ENCODE results near the gene TIMP3. TPM values are rescaled to one million over a fixed set of nuclear protein-coding genes. Genes with fewer than 3 reads are reported as not detected.

Gene TIMP3
- total RNA-seq, 4 donors from 2014 or later, result 40.1 to 93.3 (median 67.5) TPM

- H3K27ac ChIP-seq, result no peak overlapping the region
- H3K4me3 ChIP-seq, result no peak overlapping the region
- H3K36me3 ChIP-seq, result no peaks in the 10 kb centered on the region
- H3K27me3 ChIP-seq, result no peaks in the 10 kb centered on the region
- DNase-seq, result no peak
- H3K9me3 ChIP-seq, result no peaks in the 10 kb centered on the region
- TF ChIP-seq CTCF (IDR thresholded peaks at IDR 0.05) (no peak), POLR2A (IDR thresholded peaks at IDR 0.05) (no peak)
- H3K4me1 ChIP-seq, result no peaks in the 10 kb centered on the region
Observed at GRCh38 chr22:32795214-32795596, 6.3 kb upstream of the TIMP3 start.

- Histone ChIP-seq H3K9me3 (no peaks in the 10 kb centered on the region), H3K4me1 (no peaks in the 10 kb centered on the region), H3K27ac (no peak overlapping the region), H3K27me3 (no peaks in the 10 kb centered on the region), H3K4me3 (no peak overlapping the region), H3K36me3 (no peaks in the 10 kb centered on the region)
- TF ChIP-seq CTCF (IDR thresholded peaks at IDR 0.05), result peak; percentile 11 to 85 (median 74)
- TF ChIP-seq POLR2A (IDR thresholded peaks at IDR 0.05), result peak in 1 of 2 donors; percentile 17
- peak in 2 of 3 donors; percentile 64 to 77 for DNase-seq
Observed at GRCh38 chr22:32796865-32797573, 4.5 kb upstream of the TIMP3 start.

GRCh38 chr22:32799496-32799895, 2.0 kb upstream of the TIMP3 start:
- H3K27ac ChIP-seq, result peak overlapping the region in 2 of 4 donors; percentile 71 to 79
- no peaks in the 10 kb centered on the region for H3K4me1 ChIP-seq
- H3K36me3 ChIP-seq, result no peaks in the 10 kb centered on the region
- H3K4me3 ChIP-seq, result no peak overlapping the region
- H3K27me3 ChIP-seq, result no peaks in the 10 kb centered on the region
- no peak for DNase-seq
- no peaks in the 10 kb centered on the region for H3K9me3 ChIP-seq
- TF ChIP-seq POLR2A (IDR thresholded peaks at IDR 0.05), result no peak
- no peak for TF ChIP-seq CTCF (IDR thresholded peaks at IDR 0.05)

GRCh38 chr22:32800158-32800882, 1.2 kb upstream of the TIMP3 start:
- DNase-seq, result no peak
- Histone ChIP-seq H3K27me3 (no peaks in the 10 kb centered on the region), H3K4me1 (no peaks in the 10 kb centered on the region), H3K4me3 (no peak overlapping the region), H3K9me3 (no peaks in the 10 kb centered on the region), H3K27ac (peak overlapping the region; percentile 60 to 79 (median 72)), H3K36me3 (no peaks in the 10 kb centered on the region)
- TF ChIP-seq POLR2A (IDR thresholded peaks at IDR 0.05) (no peak), CTCF (IDR thresholded peaks at IDR 0.05) (no peak)

- Histone ChIP-seq H3K4me1 (no peaks in the 10 kb centered on the region), H3K27ac (peak overlapping the region; percentile 60 to 79 (median 72)), H3K4me3 (peak overlapping the region; percentile 42 to 64 (median 54)), H3K36me3 (no peaks in the 10 kb centered on the region), H3K27me3 (no peaks in the 10 kb centered on the region), H3K9me3 (no peaks in the 10 kb centered on the region)
- TF ChIP-seq CTCF (IDR thresholded peaks at IDR 0.05) (no peak), POLR2A (IDR thresholded peaks at IDR 0.05) (no peak)
- DNase-seq, result no peak
Observed at GRCh38 chr22:32800994-32801536, 440 bp upstream of the TIMP3 start.

Data from Peyer's patch (tissue), 4 donors.